ENCODE measurements around the gene KCNC4. TPM values are rescaled to one million over a fixed set of nuclear protein-coding genes. Genes with fewer than 3 reads are reported as not detected.

Gene KCNC4
- polyA plus RNA-seq, 4 donors, result 4.6 to 7.3 (median 6.3) TPM

GRCh38 chr1:110187139-110187890 is 22.8 kb upstream of the KCNC4 start:
- no peak for DNase-seq (ENCODE audit: low read depth in 4 of 4, low spot score in 2 of 4)

- no peak for DNase-seq (ENCODE audit: low read depth in 4 of 4, low spot score in 2 of 4)
Measured at GRCh38 chr1:110188035-110188618, 22.0 kb upstream of the KCNC4 start.

DNA sequence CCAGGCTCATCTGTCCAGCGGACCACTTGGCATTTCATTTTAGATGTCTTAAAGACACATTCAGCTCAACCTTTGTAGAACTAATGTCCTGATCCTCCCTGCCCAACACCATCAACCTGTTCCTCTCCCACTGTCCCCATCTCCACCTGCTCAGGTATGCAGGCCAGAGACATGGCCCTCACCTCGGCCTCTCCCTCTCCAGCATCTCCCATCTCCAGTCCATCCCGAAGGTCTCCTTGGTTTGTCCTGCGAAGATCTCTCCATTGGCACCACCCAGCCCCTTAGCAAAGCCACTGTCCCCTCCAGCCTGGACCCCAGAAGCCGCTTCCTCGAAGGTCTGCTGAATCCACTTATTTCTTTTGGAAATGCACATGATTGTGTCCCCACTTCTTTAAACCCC is 20.9 kb upstream of the KCNC4 start:
- DNase-seq (ENCODE audit: low read depth in 4 of 4, low spot score in 2 of 4), result no peak

- DNase-seq (ENCODE audit: low read depth in 4 of 4, low spot score in 2 of 4), result no peak
Measured at GRCh38 chr1:110190282-110190929, 19.7 kb upstream of the KCNC4 start.

DNA sequence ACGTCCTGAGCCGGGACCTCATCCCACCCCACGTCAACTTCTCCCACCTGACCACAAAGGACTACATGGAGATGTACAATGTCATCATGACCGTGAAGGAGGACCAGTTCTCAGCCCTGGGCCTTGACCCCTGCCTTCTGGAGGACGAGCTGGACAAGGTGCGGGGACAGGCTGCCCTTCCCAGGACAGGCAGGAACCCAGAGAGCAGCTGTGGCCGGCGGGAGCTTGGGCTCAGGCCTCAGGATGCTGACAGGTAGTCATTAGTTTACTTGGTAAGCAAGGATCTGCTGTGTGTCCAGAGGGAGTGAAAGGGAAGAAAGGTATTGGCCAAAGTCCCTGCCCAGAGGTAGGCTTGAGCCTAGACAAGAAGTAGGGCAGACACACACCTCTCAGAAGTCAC is 17.6 kb upstream of the KCNC4 start:
- DNase-seq (ENCODE audit: low read depth in 4 of 4, low spot score in 2 of 4), result no peak

DNA sequence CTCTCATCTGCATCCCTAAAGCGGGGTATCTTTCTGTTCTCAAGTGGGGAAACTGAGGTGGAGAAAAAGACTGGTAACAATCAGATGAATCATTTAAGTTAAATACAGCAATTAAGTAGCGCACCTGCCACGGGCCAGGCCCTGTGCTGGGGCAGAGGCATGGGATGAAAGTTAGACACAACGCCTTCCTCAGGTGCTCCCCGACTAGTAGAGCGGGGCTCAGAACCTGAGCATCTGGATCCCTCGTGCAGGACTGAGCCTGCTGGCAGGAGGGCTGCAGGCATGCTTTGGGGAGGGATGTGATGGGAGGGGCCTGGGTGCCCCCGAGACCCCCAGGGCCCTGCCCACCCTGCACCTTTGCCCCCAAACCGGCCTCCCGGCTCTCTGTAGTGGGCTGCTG is 14.9 kb upstream of the KCNC4 start:
- DNase-seq (ENCODE audit: low read depth in 4 of 4, low spot score in 2 of 4), result no peak

DNA sequence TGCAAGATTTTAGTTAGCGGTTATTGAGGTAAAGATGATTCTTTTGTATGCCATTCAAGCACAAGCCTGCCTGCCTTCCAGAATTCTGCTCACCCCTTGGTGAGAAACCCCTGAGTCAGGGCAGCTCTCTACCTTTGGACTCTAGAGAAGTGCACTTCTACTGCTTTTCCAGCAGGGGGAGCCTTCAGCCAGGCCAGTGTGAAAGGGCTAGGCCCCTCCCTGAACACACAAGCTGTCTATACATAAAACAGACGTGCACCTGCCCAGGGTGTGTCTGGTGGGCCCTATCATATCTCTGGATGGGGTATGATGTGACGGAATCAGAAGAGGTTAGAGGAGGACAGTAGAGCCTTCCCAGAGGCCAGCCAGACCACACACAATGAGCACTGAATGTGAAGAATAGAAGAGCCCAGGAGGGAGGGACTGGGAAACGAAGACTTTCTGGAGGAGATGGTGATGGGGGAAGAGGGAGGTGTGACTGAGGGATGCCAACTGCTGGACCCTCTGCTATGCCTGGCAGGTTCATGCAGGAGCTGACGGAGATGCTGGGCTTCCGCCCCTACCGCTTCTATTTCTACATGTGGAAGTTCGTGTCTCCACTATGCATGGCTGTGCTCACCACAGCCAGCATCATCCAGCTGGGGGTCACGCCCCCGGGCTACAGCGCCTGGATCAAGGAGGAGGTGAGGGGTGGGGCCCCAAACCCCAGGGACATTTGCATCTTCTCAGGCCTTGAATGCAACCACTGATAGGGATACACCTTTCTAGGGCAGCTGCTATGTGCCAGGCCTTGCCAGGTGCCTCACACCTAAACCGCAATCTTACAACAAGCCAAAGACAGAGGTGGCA is 13.0 kb upstream of the KCNC4 start:
- DNase-seq (ENCODE audit: low read depth in 4 of 4, low spot score in 2 of 4), result no peak

DNA sequence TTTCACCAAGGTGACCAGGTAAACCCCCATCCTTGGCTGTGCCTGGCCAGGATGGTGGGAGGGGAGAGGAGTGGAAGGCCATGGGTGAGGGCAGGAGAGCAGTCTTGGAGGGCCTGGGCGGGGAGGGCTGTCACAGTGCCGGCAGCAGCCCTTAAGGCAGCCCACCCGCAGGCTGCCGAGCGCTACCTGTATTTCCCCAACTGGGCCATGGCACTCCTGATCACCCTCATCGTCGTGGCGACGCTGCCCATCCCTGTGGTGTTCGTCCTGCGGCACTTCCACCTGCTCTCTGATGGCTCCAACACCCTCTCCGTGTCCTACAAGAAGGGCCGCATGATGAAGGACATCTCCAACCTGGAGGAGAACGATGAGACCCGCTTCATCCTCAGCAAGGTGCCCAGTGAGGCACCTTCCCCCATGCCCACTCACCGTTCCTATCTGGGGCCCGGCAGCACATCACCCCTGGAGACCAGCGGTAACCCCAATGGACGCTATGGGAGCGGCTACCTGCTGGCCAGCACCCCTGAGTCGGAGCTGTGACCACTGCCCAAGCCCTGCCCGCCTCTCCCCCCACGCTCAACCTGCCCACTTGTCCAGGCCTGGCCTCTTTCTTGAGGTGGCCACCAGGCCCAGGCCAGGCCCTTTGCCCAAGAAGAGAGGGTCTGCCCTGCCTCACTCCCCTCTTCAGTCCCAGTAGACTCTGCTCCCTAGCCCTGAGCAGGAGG is 12.0 kb upstream of the KCNC4 start:
- DNase-seq (ENCODE audit: low read depth in 4 of 4, low spot score in 2 of 4), result no peak

DNA sequence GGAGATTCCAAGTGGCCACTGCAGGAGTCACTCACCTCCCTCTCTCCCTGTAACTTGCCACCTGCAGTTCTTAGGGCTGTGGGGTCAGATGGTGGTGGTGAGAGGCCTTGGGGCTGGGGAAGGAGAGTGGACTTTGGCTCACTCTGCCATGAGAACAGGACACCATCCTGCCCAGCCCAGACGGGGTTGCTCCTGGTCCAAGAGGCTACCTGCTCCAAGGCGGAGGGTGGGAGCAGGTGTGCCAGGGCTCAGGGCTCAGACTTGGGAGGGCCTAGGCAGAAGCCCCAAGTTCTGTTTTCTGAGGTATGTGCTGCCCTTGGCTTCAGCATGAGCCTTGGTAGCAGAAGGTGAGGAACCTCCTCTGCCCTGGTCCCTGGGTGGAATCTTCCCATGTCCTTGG is 11.4 kb upstream of the KCNC4 start:
- no peak for DNase-seq (ENCODE audit: low read depth in 4 of 4, low spot score in 2 of 4)

DNA sequence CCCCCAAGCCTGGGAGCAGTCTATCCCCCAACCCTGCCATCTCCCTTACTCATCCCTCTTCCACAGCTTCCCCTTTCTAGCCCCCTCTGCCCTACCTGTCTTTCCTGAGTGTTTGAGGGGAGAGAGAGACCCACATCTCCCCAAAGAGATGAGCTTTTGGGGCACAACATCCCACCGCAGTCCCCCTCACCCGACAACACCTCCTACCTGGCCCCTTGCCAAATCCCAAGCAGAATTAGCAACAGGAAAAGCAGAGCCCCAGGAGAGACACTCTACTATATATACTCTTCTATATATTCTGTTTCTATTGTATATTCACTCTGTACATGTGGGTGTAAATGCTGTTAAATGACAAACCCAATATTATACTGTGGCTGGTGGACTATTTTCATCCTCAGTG is 9.9 kb upstream of the KCNC4 start:
- no peak for DNase-seq (ENCODE audit: low read depth in 4 of 4, low spot score in 2 of 4)

DNA sequence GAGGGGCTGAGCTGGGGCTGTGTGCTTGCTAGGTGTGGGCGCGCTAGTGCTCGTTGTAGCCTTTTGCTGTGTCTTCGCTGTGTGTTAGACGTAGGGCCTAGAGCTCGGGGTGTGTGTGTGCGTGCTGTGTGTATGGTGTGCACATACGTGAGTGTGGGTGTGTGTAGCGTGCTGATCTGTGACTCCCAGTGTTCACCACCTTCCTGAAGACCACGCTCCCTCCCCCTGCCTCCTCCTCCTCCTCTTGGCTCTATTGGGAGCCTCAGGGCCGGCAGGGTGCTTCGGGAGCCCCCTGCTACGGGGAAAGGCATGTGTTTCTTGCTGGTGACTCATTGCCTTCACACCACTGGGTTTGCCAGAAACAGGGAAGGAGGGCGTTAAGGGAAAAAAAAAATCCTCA is 9.4 kb upstream of the KCNC4 start:
- DNase-seq (ENCODE audit: low read depth in 4 of 4, low spot score in 2 of 4), result no peak

GRCh38 chr1:110201157-110201825 is 8.8 kb upstream of the KCNC4 start:
- no peak for DNase-seq (ENCODE audit: low read depth in 4 of 4, low spot score in 2 of 4)

GRCh38 chr1:110203021-110203661 is 7.0 kb upstream of the KCNC4 start:
- DNase-seq (ENCODE audit: low read depth in 4 of 4, low spot score in 2 of 4), result peak in 1 of 4 donors; percentile 65

- no peak for DNase-seq (ENCODE audit: low read depth in 4 of 4, low spot score in 2 of 4)
Measured at GRCh38 chr1:110205156-110205555, 5.0 kb upstream of the KCNC4 start.

DNA sequence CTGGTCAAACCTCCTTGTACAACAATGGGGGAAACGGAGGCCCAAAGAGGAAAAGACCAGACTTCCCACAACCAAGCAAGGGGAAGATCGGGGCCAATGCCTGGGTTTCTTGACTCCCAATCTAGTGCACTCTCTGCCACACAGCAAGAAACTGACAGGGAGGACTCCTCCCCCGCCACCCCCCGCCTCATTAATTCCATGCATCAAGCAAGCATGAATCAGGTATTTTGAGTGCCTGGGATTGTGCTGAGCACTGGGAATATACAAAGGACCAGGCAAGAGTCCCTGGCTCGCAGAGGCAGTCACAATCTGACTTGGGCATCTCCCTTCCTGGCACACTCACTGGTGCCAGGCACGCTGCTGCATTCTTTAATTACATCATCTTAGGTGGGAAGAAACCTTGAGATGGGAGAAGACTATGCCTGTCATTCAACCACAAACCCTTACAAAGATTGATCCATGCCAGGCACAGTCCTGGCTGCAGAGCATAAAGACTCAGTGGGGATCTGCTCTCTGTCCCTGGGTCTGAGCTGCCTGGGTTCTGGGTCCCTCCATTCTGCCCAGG is 4.4 kb upstream of the KCNC4 start:
- no peak for DNase-seq (ENCODE audit: low read depth in 4 of 4, low spot score in 2 of 4)

GRCh38 chr1:110206261-110206920 is 3.7 kb upstream of the KCNC4 start:
- DNase-seq (ENCODE audit: low read depth in 4 of 4, low spot score in 2 of 4), result no peak

- no peak for DNase-seq (ENCODE audit: low read depth in 4 of 4, low spot score in 2 of 4)
Measured at GRCh38 chr1:110207831-110208230, 2.3 kb upstream of the KCNC4 start.

DNA sequence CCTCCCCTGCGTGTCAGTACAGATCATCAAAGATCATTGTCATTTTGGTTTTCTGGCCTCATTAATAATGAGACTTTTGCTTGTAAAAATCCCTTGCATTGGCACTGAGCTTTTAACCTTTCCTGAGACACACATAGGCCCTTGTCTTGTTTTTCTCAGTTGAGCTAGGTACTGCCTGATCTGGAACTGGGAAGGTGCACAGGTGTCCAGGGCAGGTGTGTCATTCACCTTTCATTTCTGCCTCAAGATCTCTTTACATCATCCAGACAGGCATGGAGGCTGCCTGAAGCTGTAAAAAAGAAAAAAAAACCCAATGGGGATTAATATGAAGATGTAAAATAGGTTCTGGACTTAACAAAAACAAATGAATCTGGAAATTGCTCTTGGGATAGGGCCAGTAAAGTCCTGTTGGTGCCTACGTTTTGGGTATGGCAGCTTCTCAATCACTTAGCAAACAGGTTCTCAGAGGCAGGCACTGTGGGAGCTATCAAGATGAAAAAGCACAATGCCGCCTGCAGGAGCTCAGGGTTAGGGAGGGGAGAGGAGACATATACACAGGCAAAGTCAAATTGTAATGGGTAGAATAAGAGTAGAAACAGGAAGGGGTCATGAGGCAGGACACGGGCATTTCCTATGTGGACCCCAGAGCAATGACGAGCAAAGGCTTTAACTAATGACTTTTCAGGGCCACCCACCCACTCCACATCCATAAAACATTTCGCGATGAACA is 1.0 kb upstream of the KCNC4 start:
- DNase-seq (ENCODE audit: low read depth in 4 of 4, low spot score in 2 of 4), result no peak
